CD4-positive, alpha-beta T cell treated with Interleukin-15 for 1 hour (primary cell): Measurements from ENCODE around the gene CATSPERE.
"Not testable (repeated sequence)": the region's sequence is repeated elsewhere in the genome, so short reads cannot be mapped to it uniquely, and the experiment has no call there.

Source experiments
- DNase-seq: peaks from one replicate; pipeline ENCODE4 v3.0.0-alpha.2; 2020

Gene CATSPERE

GRCh38 chr1:244548558-244549115 lies 87.6 kb downstream of the CATSPERE start:
- no peak for DNase-seq

- DNase-seq, result no peak
These were observed 91.3 kb downstream of the CATSPERE start for GRCh38 chr1:244552336-244552735.

GRCh38 chr1:244556263-244556662 lies 95.2 kb downstream of the CATSPERE start:
- no peak for DNase-seq

- no peak for DNase-seq
These were observed 96.5 kb downstream of the CATSPERE start for GRCh38 chr1:244557565-244557964.

- DNase-seq, result no peak
These were observed 98.5 kb downstream of the CATSPERE start for GRCh38 chr1:244559561-244559960.

- DNase-seq, result not testable (repeated sequence)
These were observed 101.8 kb downstream of the CATSPERE start for GRCh38 chr1:244562877-244563276.

- DNase-seq, result no peak
These were observed 112.7 kb downstream of the CATSPERE start for GRCh38 chr1:244573768-244574167.

GRCh38 chr1:244576259-244576892 lies 115.3 kb downstream of the CATSPERE start:
- DNase-seq, result no peak

- not testable (repeated sequence) for DNase-seq
These were observed 117.1 kb downstream of the CATSPERE start for GRCh38 chr1:244578205-244578604.

GRCh38 chr1:244583358-244583982 lies 122.4 kb downstream of the CATSPERE start:
- no peak for DNase-seq

- DNase-seq, result no peak
These were observed 124.8 kb downstream of the CATSPERE start for GRCh38 chr1:244585867-244586266.

- DNase-seq, result no peak
These were observed 129.6 kb downstream of the CATSPERE start for GRCh38 chr1:244590670-244591069.

- DNase-seq, result no peak
These were observed 137.5 kb downstream of the CATSPERE start for GRCh38 chr1:244598611-244599010.

GRCh38 chr1:244599937-244600350 lies 138.9 kb downstream of the CATSPERE start:
- DNase-seq, result peak; percentile 31

- DNase-seq, result no peak
These were observed 140.3 kb downstream of the CATSPERE start for GRCh38 chr1:244601336-244601735.

- no peak for DNase-seq
These were observed 142.4 kb downstream of the CATSPERE start for GRCh38 chr1:244603498-244603897.

- no peak for DNase-seq
These were observed 144.8 kb downstream of the CATSPERE start for GRCh38 chr1:244605835-244606370.

- no peak for DNase-seq
These were observed 153.2 kb downstream of the CATSPERE start for GRCh38 chr1:244614113-244614836.

GRCh38 chr1:244614879-244615278 lies 153.8 kb downstream of the CATSPERE start:
- DNase-seq, result no peak

GRCh38 chr1:244615301-244615700 lies 154.2 kb downstream of the CATSPERE start:
- no peak for DNase-seq

- DNase-seq, result no peak
These were observed 165.6 kb downstream of the CATSPERE start for GRCh38 chr1:244626709-244627108.

- DNase-seq, result no peak
These were observed 167.7 kb downstream of the CATSPERE start for GRCh38 chr1:244628789-244629188.

GRCh38 chr1:244633140-244633539 lies 172.1 kb downstream of the CATSPERE start:
- DNase-seq, result no peak
